ENCODE measurements around the gene GFRA4. TPM values are rescaled to one million over a fixed set of nuclear protein-coding genes. Genes with fewer than 3 reads are reported as not detected.

GFRA4 gene
- total and polyA plus RNA-seq, 7 donors: not detected

DNA sequence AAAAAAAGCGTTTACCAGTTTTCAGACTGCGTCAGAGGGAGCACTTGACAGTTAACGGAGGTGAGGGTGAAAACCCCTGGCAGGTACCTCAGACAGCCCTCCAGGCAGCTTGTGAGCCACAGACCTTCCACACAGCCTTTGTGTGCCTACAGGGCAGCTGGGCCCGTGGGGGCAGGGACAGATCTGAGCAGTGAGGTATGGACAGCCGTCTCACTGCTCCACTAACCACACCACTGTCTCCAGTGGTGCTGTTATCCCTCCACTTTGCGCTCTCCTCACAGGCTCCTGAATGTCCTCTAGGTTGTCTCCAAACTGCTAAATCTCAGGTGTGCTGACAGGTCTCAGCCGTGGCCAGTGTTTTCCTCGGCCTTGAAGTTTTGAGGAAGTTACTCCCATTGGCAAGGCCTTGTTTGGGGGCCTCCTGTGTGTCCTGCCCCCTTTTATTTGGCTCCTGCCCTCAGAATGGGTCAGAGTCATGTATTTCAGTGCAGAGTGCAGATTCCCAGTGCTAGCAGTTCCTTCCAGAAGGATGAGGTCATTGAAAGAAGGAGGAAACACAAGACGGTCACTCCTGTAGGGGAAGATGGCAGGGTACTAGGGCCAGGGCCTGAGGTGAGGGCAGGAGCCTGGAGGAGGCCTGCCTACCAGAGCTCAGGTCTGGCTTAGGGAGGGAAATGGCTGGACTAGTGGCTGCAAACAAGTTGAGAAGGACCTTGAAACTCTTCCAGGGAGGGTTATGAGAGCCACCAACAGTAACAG is 11.8 kb downstream of the GFRA4 start:
- ATAC-seq: no peak
- intact Hi-C loops (cut with DNase I): no loop called here
- no peaks in the 10 kb centered on the region for H3K9me3 ChIP-seq
- no peak overlapping the region for H3K27ac ChIP-seq
- no peak for DNase-seq
- peaks cover 0 to 38% of the 10 kb centered on the region in 2 donors for H3K36me3 ChIP-seq (ENCODE audit: insufficient read depth in 1 of 2, low read depth in 1 of 2)
- TF ChIP-seq, protein P1, sequence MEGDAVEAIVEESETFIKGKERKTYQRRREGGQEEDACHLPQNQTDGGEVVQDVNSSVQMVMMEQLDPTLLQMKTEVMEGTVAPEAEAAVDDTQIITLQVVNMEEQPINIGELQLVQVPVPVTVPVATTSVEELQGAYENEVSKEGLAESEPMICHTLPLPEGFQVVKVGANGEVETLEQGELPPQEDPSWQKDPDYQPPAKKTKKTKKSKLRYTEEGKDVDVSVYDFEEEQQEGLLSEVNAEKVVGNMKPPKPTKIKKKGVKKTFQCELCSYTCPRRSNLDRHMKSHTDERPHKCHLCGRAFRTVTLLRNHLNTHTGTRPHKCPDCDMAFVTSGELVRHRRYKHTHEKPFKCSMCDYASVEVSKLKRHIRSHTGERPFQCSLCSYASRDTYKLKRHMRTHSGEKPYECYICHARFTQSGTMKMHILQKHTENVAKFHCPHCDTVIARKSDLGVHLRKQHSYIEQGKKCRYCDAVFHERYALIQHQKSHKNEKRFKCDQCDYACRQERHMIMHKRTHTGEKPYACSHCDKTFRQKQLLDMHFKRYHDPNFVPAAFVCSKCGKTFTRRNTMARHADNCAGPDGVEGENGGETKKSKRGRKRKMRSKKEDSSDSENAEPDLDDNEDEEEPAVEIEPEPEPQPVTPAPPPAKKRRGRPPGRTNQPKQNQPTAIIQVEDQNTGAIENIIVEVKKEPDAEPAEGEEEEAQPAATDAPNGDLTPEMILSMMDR (IDR thresholded peaks at IDR 0.05): no peak
- H3K4me3 ChIP-seq: no peak overlapping the region
- H3K27me3 ChIP-seq (ENCODE audit: insufficient read depth in 3 of 3, low read length in 2 of 3): no peaks in the 10 kb centered on the region
- H3K4me1 ChIP-seq: no peaks in the 10 kb centered on the region
- 76 to 84% (median 77%) methylated on average over 9 of the region's 9 CpGs for WGBS, 3 donors

DNA sequence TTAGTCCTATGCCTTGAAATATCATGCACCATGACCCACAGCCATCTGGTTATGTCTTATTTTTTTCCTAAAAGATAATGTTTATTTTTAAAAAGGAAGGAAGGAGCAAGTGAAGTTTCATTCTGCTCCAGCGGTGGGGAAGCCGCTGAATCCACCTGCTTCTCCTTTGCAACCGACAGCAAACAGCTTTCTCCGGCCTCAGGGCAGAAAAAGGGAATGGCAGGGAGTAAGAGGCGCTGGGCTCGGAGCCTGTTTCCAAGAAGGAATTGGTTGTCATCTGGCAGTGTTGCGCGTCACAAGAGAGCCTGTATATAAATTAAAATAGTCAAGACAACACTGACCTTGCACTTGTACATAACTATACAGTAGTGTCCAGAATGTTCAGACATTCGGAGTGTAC is 14.2 kb downstream of the GFRA4 start:
- peaks cover 0 to 62% of the 10 kb centered on the region in 2 donors for H3K36me3 ChIP-seq (ENCODE audit: insufficient read depth in 1 of 2, low read depth in 1 of 2)
- intact Hi-C loops (cut with DNase I): no loop called here
- no peak for ATAC-seq

DNA sequence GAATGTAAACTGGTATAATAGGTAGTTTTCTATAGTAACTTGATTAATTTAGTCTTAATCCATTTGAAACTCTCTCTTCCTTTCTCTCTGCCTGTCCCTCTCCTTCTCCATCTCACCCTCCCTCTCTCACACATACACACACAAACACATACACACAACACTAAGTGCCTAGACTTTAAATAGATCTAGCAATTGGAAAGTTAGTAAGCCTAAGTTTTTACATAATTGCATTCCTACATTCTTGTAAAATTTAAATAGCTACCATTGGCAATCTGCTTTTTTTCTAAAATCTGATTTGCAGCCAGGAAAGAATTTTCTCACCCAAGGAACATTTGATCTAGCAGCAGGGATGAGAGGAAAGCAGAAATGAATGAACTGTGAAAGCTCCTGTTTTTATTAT is 15.7 kb downstream of the GFRA4 start:
- intact Hi-C loops (cut with DNase I): no loop called here
- peaks cover 0 to 75% of the 10 kb centered on the region in 2 donors for H3K36me3 ChIP-seq (ENCODE audit: insufficient read depth in 1 of 2, low read depth in 1 of 2)
- no peaks in the 10 kb centered on the region for H3K4me1 ChIP-seq
- DNase-seq: no peak
- no peaks in the 10 kb centered on the region for H3K9me3 ChIP-seq
- no peak overlapping the region for H3K27ac ChIP-seq
- H3K27me3 ChIP-seq (ENCODE audit: insufficient read depth in 3 of 3, low read length in 2 of 3): no peaks in the 10 kb centered on the region
- ATAC-seq: no peak
- TF ChIP-seq, protein P1 (IDR thresholded peaks at IDR 0.05): no peak
- H3K4me3 ChIP-seq: no peak overlapping the region

More for the DNA sequence above, 14.2 kb downstream of the GFRA4 start:
- no peak overlapping the region for H3K4me3 ChIP-seq
- H3K9me3 ChIP-seq: no peaks in the 10 kb centered on the region
- DNase-seq: no peak
- no peaks in the 10 kb centered on the region for H3K27me3 ChIP-seq (ENCODE audit: insufficient read depth in 3 of 3, low read length in 2 of 3)
- H3K4me1 ChIP-seq: no peaks in the 10 kb centered on the region
- TF ChIP-seq, protein P1 (IDR thresholded peaks at IDR 0.05): no peak
- no peak overlapping the region for H3K27ac ChIP-seq
- 88 to 91% (median 90%) methylated on average over 9 of the region's 9 CpGs for whole genome bisulfite sequencing, 3 donors

DNA sequence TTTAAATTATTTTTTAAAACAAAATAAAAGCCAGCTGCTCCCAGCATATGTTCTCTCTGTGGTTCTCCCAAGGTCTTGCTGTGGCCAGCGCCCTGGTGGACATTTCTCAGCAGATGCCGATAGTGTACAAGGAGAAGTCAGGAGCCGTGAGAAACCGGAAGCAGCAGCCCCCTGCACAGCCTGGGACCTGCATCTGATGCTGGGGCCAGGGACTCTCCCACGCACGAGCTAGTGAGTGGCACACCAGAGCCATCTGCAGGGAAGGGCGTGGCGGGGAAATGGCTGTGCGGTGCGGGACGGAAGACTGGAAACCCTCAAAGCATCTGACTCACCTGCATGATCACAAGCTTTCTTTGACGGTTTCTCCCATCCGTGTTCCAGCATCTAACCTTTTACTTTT is 16.5 kb downstream of the GFRA4 start:
- no peaks in the 10 kb centered on the region for H3K4me1 ChIP-seq
- intact Hi-C loops (cut with DNase I): no loop called here
- TF ChIP-seq, protein P1 (IDR thresholded peaks at IDR 0.05): no peak
- WGBS, 3 donors: 86 to 93% (median 88%) methylated on average over 13 of the region's 13 CpGs
- H3K4me3 ChIP-seq: no peak overlapping the region
- no peaks in the 10 kb centered on the region for H3K27me3 ChIP-seq (ENCODE audit: insufficient read depth in 3 of 3, low read length in 2 of 3)
- no peak for DNase-seq
- H3K36me3 ChIP-seq (ENCODE audit: insufficient read depth in 1 of 2, low read depth in 1 of 2): peaks cover 0 to 83% of the 10 kb centered on the region in 2 donors
- no peaks in the 10 kb centered on the region for H3K9me3 ChIP-seq
- ATAC-seq: no peak
- no peak overlapping the region for H3K27ac ChIP-seq

DNA sequence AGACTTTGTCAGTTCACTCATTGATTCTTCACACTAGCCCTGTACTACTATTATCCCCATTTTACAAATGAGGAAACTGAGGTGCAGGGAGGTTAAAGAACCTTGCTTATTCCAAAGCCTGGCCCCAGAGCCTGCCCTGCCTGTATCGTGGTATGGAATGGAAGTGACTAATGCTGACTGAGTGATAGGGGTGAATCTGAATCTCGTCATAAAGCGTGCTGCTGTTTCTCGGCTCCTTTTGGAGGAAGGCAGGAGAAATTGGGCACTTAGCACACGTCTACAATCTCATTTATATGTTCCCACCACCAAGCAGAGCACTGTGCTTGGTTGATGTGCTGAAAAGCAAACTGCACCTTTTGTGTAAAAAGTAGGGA is 17.1 kb downstream of the GFRA4 start:
- H3K4me1 ChIP-seq: no peaks in the 10 kb centered on the region
- TF ChIP-seq, protein P1 (IDR thresholded peaks at IDR 0.05): no peak
- H3K36me3 ChIP-seq (ENCODE audit: insufficient read depth in 1 of 2, low read depth in 1 of 2): peaks cover 0 to 87% of the 10 kb centered on the region in 2 donors
- no peaks in the 10 kb centered on the region for H3K27me3 ChIP-seq (ENCODE audit: insufficient read depth in 3 of 3, low read length in 2 of 3)
- 66 to 91% (median 84%) methylated on average over 5 of the region's 5 CpGs for WGBS, 3 donors
- H3K9me3 ChIP-seq: no peaks in the 10 kb centered on the region
- no peak for DNase-seq
- ATAC-seq: no peak
- H3K4me3 ChIP-seq: no peak overlapping the region
- no peak overlapping the region for H3K27ac ChIP-seq
- intact Hi-C loops (cut with DNase I): no loop called here
